ENCODE results near the gene PPT1. TPM values are rescaled to one million over a fixed set of nuclear protein-coding genes. Genes with fewer than 3 reads are reported as not detected.

PPT1 gene
- total RNA-seq, 1 donor from 2014 or later, result 58.7 TPM

DNA sequence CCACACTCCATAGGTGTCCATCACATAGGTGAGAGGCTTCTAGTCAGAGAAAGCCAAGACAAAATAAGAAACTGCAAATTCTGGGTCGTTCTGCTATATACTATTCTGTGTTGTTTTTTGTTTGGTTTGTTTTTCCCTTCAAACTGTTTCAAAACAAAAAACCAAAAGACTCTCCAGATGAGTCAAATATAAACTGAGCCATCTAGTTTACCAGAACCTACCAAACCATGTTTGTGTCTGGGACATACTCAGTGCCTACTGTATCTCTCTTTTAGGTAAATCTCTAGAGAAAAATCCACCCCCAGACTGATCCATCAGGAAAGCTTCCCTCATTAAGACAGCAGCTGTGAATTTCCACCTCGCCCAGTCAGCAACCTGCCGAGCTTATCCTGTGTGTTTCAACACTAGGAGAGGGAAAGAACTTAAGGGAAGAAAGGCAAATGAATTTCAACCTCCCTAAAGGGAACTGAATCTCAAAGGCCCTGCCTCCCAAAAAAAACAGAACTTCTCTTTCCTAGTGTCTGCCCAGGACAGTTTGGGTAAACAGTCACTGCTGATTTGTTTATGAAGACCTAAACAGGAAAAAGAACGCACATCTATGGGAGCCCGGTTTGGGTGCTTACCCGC is 17.2 kb downstream of the PPT1 start:
- intact Hi-C loops (cut with DNase I), result no loop called here
- no peak overlapping the region for H3K4me3 ChIP-seq
- H3K36me3 ChIP-seq, result peaks cover 0 to 30% of the 10 kb centered on the region in 2 donors
- no peaks in the 10 kb centered on the region for H3K27me3 ChIP-seq
- H3K9me3 ChIP-seq, result no peaks in the 10 kb centered on the region
- H3K27ac ChIP-seq, result no peak overlapping the region
- TF ChIP-seq, protein P1, sequence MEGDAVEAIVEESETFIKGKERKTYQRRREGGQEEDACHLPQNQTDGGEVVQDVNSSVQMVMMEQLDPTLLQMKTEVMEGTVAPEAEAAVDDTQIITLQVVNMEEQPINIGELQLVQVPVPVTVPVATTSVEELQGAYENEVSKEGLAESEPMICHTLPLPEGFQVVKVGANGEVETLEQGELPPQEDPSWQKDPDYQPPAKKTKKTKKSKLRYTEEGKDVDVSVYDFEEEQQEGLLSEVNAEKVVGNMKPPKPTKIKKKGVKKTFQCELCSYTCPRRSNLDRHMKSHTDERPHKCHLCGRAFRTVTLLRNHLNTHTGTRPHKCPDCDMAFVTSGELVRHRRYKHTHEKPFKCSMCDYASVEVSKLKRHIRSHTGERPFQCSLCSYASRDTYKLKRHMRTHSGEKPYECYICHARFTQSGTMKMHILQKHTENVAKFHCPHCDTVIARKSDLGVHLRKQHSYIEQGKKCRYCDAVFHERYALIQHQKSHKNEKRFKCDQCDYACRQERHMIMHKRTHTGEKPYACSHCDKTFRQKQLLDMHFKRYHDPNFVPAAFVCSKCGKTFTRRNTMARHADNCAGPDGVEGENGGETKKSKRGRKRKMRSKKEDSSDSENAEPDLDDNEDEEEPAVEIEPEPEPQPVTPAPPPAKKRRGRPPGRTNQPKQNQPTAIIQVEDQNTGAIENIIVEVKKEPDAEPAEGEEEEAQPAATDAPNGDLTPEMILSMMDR (IDR thresholded peaks at IDR 0.05), result no peak
- TF ChIP-seq POLR2A (IDR thresholded peaks at IDR 0.05) (no peak), POLR2AphosphoS5 (IDR thresholded peaks at IDR 0.05; ENCODE audit: insufficient read depth in 1 of 2, low read depth in 1 of 2) (no peak)
- DNase-seq (ENCODE audit: extremely low spot score in 2 of 2), result no peak
- H3K4me1 ChIP-seq, result peaks cover 7% of the 10 kb centered on the region

DNA sequence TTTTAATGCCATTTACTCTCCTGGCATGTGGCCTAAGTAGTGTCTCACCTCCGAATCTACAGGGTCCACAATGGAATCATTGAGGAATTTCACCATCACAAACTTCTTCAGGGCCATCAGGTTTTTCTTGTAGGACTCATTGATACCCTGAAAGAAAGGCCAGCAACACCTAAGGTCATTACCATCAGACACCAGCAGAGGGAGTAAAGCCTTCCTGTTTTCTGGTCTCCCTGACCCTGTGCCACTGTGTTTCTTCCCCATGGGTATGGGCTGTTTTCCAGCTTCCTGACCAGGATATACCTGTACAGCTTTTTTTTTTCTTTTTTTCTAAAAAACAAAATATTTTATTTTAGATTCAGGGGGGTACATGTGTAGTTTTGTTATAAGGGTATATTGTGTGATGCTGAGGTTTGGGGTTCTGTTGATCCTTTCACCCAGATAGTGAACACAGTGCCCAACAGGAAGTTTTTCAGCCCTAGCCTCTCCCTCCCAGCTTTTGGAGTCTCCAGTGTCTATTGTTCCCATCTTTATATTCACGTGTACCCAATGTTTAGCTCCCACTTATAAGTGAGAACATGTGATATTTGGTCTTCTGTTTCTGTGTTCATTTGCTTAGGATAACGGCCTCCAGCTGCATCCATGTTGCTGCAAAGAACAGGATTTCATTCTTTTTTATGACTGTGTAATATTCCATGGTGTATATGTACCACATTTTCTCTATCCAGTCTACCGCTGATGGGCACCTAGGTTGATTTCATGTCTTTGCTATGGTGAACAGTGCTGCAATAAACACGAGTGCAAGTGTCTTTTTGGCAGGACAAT is 18.3 kb downstream of the PPT1 start:
- no peak for TF ChIP-seq POLR2A (IDR thresholded peaks at IDR 0.05)
- TF ChIP-seq, protein P1 (IDR thresholded peaks at IDR 0.05), result peak in 1 of 3 experiments; percentile 39
- DNase-seq (ENCODE audit: extremely low spot score in 2 of 2), result no peak
- H3K27me3 ChIP-seq, result no peaks in the 10 kb centered on the region
- H3K36me3 ChIP-seq, result peaks cover 0 to 35% of the 10 kb centered on the region in 2 donors
- H3K27ac ChIP-seq, result no peak overlapping the region
- no peaks in the 10 kb centered on the region for H3K9me3 ChIP-seq
- intact Hi-C loops (cut with DNase I), result no loop called here
- peaks cover 7% of the 10 kb centered on the region for H3K4me1 ChIP-seq
- H3K4me3 ChIP-seq, result no peak overlapping the region

DNA sequence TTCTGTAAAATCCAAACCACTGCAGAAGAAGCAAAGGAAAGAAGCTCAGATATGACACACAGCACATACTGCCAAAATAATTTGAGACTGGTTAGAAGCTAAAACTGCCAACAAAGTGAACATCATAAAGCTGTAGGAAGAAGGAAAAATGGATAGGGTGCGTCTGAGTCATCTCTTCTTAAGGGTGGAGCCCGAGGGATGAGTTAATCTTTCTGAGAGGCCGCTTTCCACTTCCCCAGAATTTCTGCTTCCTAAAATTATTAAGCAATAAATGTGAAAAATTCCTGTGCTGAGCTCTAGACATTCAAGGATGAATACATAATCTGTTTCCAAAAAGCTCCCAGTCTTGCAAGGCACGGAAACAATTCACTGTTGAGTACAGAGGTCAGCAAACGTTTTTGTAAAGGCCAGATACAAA is 20.1 kb downstream of the PPT1 start:
- Histone ChIP-seq H3K27me3 (no peaks in the 10 kb centered on the region), H3K27ac (no peak overlapping the region), H3K4me3 (no peak overlapping the region), H3K9me3 (no peaks in the 10 kb centered on the region), H3K4me1 (peaks cover 7% of the 10 kb centered on the region), H3K36me3 (peaks cover 0 to 44% of the 10 kb centered on the region in 2 donors)
- no peak for TF ChIP-seq POLR2A (IDR thresholded peaks at IDR 0.05)
- no peak for TF ChIP-seq POLR2AphosphoS5 (IDR thresholded peaks at IDR 0.05; ENCODE audit: insufficient read depth in 1 of 2, low read depth in 1 of 2)
- TF ChIP-seq, protein P1 (IDR thresholded peaks at IDR 0.05), result no peak
- DNase-seq (ENCODE audit: extremely low spot score in 2 of 2), result no peak
- intact Hi-C loops (cut with DNase I), result no loop called here

DNA sequence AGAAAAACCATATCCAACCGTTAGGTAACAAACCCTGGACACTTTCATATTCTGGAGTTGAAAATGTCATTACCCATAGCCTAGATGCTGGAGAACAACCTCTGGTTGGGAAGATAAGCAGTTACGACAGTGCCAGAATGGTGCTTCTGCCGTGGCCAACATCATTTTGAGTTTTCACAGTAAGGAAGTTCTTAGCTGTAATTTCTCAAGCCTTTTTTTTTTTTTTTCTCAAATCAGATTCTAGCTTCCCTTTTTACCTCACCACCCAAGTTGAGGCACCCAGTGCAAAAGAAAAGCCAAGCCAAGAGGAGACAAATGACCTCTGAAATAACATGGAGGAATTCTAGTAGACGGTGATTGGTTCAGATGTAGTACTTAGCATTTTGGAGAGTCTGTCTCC is 21.8 kb downstream of the PPT1 start:
- H3K27me3 ChIP-seq, result no peaks in the 10 kb centered on the region
- no peak for TF ChIP-seq POLR2A (IDR thresholded peaks at IDR 0.05)
- no peak for TF ChIP-seq POLR2AphosphoS5 (IDR thresholded peaks at IDR 0.05; ENCODE audit: insufficient read depth in 1 of 2, low read depth in 1 of 2)
- TF ChIP-seq, protein P1 (IDR thresholded peaks at IDR 0.05), result no peak
- H3K9me3 ChIP-seq, result no peaks in the 10 kb centered on the region
- peaks cover 7% of the 10 kb centered on the region for H3K4me1 ChIP-seq
- peaks cover 5 to 58% of the 10 kb centered on the region in 2 donors for H3K36me3 ChIP-seq
- H3K27ac ChIP-seq, result no peak overlapping the region
- DNase-seq (ENCODE audit: extremely low spot score in 2 of 2), result no peak
- intact Hi-C loops (cut with DNase I), result no loop called here
- no peak overlapping the region for H3K4me3 ChIP-seq

DNA sequence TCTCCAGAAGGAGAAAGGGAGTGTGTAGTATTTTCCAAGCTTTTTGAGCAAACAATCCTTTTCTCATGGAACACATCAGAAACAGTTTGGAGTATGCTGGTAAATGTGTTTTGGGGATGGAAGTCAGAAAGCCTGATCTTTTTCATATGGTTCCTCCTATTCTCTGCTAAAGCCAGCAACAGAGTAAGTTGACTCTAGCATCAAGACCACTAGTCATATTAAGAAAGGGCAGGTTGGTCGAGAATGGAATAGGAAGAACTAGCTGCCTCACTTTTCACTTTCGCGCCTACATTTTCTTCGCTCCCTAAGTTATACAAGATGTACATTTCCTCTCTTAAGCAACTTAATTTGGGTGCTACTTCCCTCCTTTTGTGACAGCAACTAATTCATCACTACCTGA is 24.0 kb downstream of the PPT1 start:
- Histone ChIP-seq H3K9me3 (no peaks in the 10 kb centered on the region), H3K27me3 (no peaks in the 10 kb centered on the region), H3K36me3 (peaks cover 9 to 72% of the 10 kb centered on the region in 2 donors), H3K4me1 (peaks cover 7% of the 10 kb centered on the region), H3K4me3 (no peak overlapping the region), H3K27ac (no peak overlapping the region)
- intact Hi-C loops (cut with DNase I), result no loop called here
- DNase-seq (ENCODE audit: extremely low spot score in 2 of 2), result no peak
- TF ChIP-seq POLR2AphosphoS5 (IDR thresholded peaks at IDR 0.05; ENCODE audit: insufficient read depth in 1 of 2, low read depth in 1 of 2) (no peak), POLR2A (IDR thresholded peaks at IDR 0.05) (no peak)
- TF ChIP-seq, protein P1 (IDR thresholded peaks at IDR 0.05), result no peak

Measured in vagina (tissue), 2 donors.